DOHH2 (cell line): ENCODE results near the gene RAI2.

Experiments used
- H3F3A ChIP-seq: fragments of 200-600 bp; sonication (generic), shearing (Covaris generic); 2 replicates; pipeline ENCODE4 v1.6.0; 2016; ENCODE audit warnings: antibody characterized with exemption, mild to moderate bottlenecking; ENCODE audit not compliant: control insufficient read depth, insufficient read depth
- H3K27ac ChIP-seq: fragments of 200-600 bp; sonication (generic); 2 replicates; pipeline ENCODE4 v1.5.1; 2014; ENCODE audit warnings: low read depth, mild to moderate bottlenecking, low read length, moderate library complexity
- H3K27me3 ChIP-seq: fragments of 200-600 bp; sonication (generic); 2 replicates; pipeline ENCODE4 v1.6.1; 2014; ENCODE audit warnings: mild to moderate bottlenecking, low read length, mixed read lengths; ENCODE audit not compliant: control insufficient read depth
- H3K36me3 ChIP-seq: fragments of 200-600 bp; sonication (generic); 2 replicates; pipeline ENCODE4 v1.6.1; 2014; ENCODE audit warnings: mild to moderate bottlenecking, low read length, moderate library complexity, mixed read lengths; ENCODE audit not compliant: control insufficient read depth
- H3K4me1 ChIP-seq: fragments of 200-600 bp; sonication (generic); 2 replicates; pipeline ENCODE4 v1.6.1; 2014; ENCODE audit warnings: mild to moderate bottlenecking, low read length, mixed read lengths; ENCODE audit not compliant: control insufficient read depth
- H3K4me2 ChIP-seq: fragments of 200-600 bp; sonication (generic); 2 replicates; pipeline ENCODE4 v1.6.0; 2014; ENCODE audit warnings: mild to moderate bottlenecking, low read length, moderate library complexity
- H3K4me3 ChIP-seq: fragments of 200-600 bp; sonication (generic); 2 replicates; pipeline ENCODE4 v1.5.1; 2014; ENCODE audit warnings: mild to moderate bottlenecking, low read length, mixed read lengths
- H3K79me2 ChIP-seq: fragments of 200-600 bp; sonication (generic); 2 replicates; pipeline ENCODE4 v1.6.1; 2014; ENCODE audit warnings: mild to moderate bottlenecking, low read length, mixed read lengths; ENCODE audit not compliant: control insufficient read depth
- H3K9me2 ChIP-seq: fragments of 200-600 bp; sonication (generic); replicated peaks from 2 replicates; pipeline ENCODE4 v1.6.1; 2014; ENCODE audit warnings: mild to moderate bottlenecking, low read length, mixed read lengths; ENCODE audit not compliant: control insufficient read depth
- H3K9me3 ChIP-seq: fragments of 200-600 bp; sonication (generic); 2 replicates; pipeline ENCODE4 v1.6.1; 2014; ENCODE audit warnings: antibody characterized with exemption, low read length, mixed read lengths; ENCODE audit not compliant: control insufficient read depth, insufficient read depth
- H4K20me1 ChIP-seq: fragments of 200-600 bp; sonication (generic); 2 replicates; pipeline ENCODE4 v1.6.0; 2014; ENCODE audit warnings: low read depth, mild to moderate bottlenecking, antibody characterized with exemption, low read length, moderate library complexity; ENCODE audit not compliant: control insufficient read depth, insufficient read depth
- CTCF ChIP-seq: fragments of 200-600 bp; sonication (generic); IDR thresholded peaks from one replicate; pipeline ENCODE4 v1.5.1; 2014; ENCODE audit warnings: antibody characterized with exemption, mild to moderate bottlenecking, low read depth, low read length; ENCODE audit not compliant: poor library complexity, severe bottlenecking
- EZH2phosphoT487 ChIP-seq: fragments of 200-600 bp; sonication (generic); IDR thresholded peaks from 2 replicates; pipeline ENCODE4 v1.6.1; 2017; ENCODE audit warnings: borderline replicate concordance, mild to moderate bottlenecking, antibody characterized with exemption, low read length, moderate library complexity, mixed read lengths

RAI2 gene

DNA sequence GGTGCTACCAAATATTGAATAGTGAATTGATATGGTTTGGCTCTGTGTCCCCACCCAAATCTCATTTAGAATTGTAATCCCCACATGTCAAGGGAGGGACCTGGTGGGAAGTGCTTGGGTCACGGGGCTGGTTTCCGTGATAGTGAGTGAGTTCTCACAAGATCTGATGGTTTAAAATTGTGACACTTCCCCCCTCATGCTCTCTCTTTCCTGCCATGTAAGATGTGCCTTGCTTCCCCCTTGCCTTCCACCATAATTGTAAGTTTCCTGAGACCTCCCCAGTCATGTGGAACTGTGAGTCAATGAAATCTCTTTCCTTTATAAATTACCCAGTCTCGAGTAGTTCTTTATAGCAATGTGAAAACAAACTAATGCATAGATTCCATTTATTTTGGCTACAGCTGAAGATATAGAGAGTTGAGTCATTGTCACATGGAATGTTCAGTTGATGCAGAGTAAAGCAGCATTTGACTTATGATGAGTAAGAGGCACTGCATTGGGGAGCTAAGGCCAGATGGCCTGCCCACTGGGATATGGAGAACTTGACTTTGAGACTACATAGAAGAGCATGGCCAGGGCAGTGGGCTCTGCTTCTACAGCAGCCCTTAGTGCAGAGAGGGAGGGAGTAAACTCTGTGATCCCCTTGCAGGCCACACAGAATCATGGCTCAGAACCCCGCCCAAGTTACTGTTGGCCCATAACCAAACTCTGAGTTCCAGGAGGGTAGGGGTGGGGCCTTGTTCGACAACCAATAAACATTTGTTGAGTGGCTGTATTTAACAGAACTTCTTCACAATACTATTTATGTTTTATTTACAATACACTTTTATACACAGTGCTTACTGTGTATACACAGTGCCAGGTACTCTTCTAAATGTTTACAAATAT, 34.2 kb downstream of the RAI2 start:
- no peaks in the 10 kb centered on the region for H3K4me1 ChIP-seq
- TF ChIP-seq CTCF (no peak), EZH2phosphoT487 (no peak)
- H3K9me2 ChIP-seq, result no peaks in the 10 kb centered on the region
- H3K79me2 ChIP-seq, result no peaks in the 10 kb centered on the region
- no peak overlapping the region for H3K27ac ChIP-seq
- no peaks in the 10 kb centered on the region for H4K20me1 ChIP-seq
- no peaks in the 10 kb centered on the region for H3F3A ChIP-seq
- no peaks in the 10 kb centered on the region for H3K36me3 ChIP-seq
- no peaks in the 10 kb centered on the region for H3K9me3 ChIP-seq
- no peaks in the 10 kb centered on the region for H3K27me3 ChIP-seq
- no peak overlapping the region for H3K4me3 ChIP-seq
- H3K4me2 ChIP-seq, result no peak overlapping the region

- Histone ChIP-seq H3K9me3 (no peaks in the 10 kb centered on the region), H3K36me3 (no peaks in the 10 kb centered on the region), H3K27me3 (no peaks in the 10 kb centered on the region), H3K9me2 (no peaks in the 10 kb centered on the region), H3K4me1 (no peaks in the 10 kb centered on the region), H3K79me2 (no peaks in the 10 kb centered on the region), H4K20me1 (no peaks in the 10 kb centered on the region), H3K27ac (no peak overlapping the region), H3K4me2 (no peak overlapping the region), H3K4me3 (no peak overlapping the region), H3F3A (no peaks in the 10 kb centered on the region)
- TF ChIP-seq CTCF (no peak), EZH2phosphoT487 (no peak)
Observed at GRCh38 chrX:17824980-17825379, 36.1 kb downstream of the RAI2 start.

DNA sequence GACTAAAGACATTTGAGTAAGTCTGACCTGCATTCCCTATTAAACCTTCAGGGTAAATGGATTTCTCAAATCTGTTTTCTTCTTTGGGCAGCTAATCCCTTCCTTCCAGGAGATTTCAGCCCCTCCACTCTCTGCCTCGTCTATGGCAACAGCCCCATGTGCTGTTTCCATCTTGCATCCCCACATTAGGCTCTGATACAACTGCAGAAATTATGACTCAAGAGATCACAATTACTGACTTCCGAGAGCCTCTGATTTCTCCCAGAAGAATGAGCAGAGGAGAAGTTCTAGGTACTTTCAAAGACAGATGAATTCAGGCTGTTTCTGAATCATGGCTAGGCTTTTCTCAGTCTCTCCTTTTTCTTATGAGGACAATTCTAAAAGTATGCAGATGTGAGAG, 38.7 kb downstream of the RAI2 start:
- H3K27ac ChIP-seq, result no peak overlapping the region
- H3K79me2 ChIP-seq, result no peaks in the 10 kb centered on the region
- H3K9me2 ChIP-seq, result no peaks in the 10 kb centered on the region
- no peak overlapping the region for H3K4me2 ChIP-seq
- H4K20me1 ChIP-seq, result no peaks in the 10 kb centered on the region
- no peak for TF ChIP-seq CTCF
- TF ChIP-seq EZH2phosphoT487, result no peak
- no peaks in the 10 kb centered on the region for H3K36me3 ChIP-seq
- H3F3A ChIP-seq, result no peaks in the 10 kb centered on the region
- no peaks in the 10 kb centered on the region for H3K4me1 ChIP-seq
- H3K27me3 ChIP-seq, result no peaks in the 10 kb centered on the region
- H3K4me3 ChIP-seq, result no peak overlapping the region
- H3K9me3 ChIP-seq, result no peaks in the 10 kb centered on the region
